A673 (cell line): ENCODE measurements around the gene DENND5B. TPM values are rescaled to one million over a fixed set of nuclear protein-coding genes. Genes with fewer than 3 reads are reported as not detected.

Experiments
- BruUV-seq: library from RNA; stranded (reverse); fragments of 400-500 nt; replicated peaks from 2 replicates; lab custom pipeline; 2021; lab: Mats Ljungman, UMichigan
- CTCF ChIA-PET: fragments of 300-600 bp; sonication (Branson Sonifier 250); formaldehyde crosslinking; loops from one replicate; lab custom pipeline; 2022; ENCODE audit warnings: antibody characterized with exemption; lab: Charles Lee
- POLR2A ChIA-PET: fragments of 300-600 bp; sonication (Branson Sonifier 250); formaldehyde crosslinking; loops from one replicate; lab custom pipeline; 2022; ENCODE audit warnings: antibody characterized with exemption; ENCODE audit not compliant: low non-redundant PET; lab: Charles Lee
- DNase-seq: peaks from one replicate; pipeline ENCODE4 v3.0.0-alpha.2; 2015; ENCODE audit warnings: low spot score
- H3K27ac ChIP-seq: fragments of 200-600 bp; sonication (generic); 2 replicates; pipeline ENCODE4 v1.5.1; 2016; ENCODE audit warnings: mixed run types, low read depth, mild to moderate bottlenecking, mixed read lengths, antibody characterized with exemption, low read length; ENCODE audit not compliant: poor library complexity, severe bottlenecking
- H3K27me3 ChIP-seq: fragments of 200-600 bp; sonication (generic); replicated peaks from 2 replicates; pipeline ENCODE4 v1.6.1; 2017; ENCODE audit warnings: mixed run types, low read depth, mild to moderate bottlenecking, mixed read lengths, antibody characterized with exemption, low read length; ENCODE audit not compliant: insufficient read depth, poor library complexity
- H3K36me3 ChIP-seq: fragments of 200-600 bp; sonication (generic); 2 replicates; pipeline ENCODE4 v1.6.1; 2016; ENCODE audit warnings: mixed run types, mild to moderate bottlenecking, mixed read lengths, antibody characterized with exemption, low read length; ENCODE audit not compliant: insufficient read depth, poor library complexity, severe bottlenecking
- H3K4me1 ChIP-seq: fragments of 200-600 bp; sonication (generic); 2 replicates; pipeline ENCODE4 v1.6.1; 2017; ENCODE audit warnings: mixed run types, mild to moderate bottlenecking, mixed read lengths, antibody characterized with exemption, low read length; ENCODE audit not compliant: insufficient read depth, poor library complexity, severe bottlenecking
- H3K4me3 ChIP-seq: fragments of 200-600 bp; sonication (generic); 2 replicates; pipeline ENCODE4 v1.5.1; 2016; ENCODE audit warnings: low read depth, mixed run types, mild to moderate bottlenecking, mixed read lengths, low read length; ENCODE audit not compliant: poor library complexity, severe bottlenecking
- H3K9me3 ChIP-seq: fragments of 200-600 bp; sonication (generic); 2 replicates; pipeline ENCODE4 v1.6.1; 2016; ENCODE audit warnings: mixed run types, low read depth, mild to moderate bottlenecking, mixed read lengths, antibody characterized with exemption, low read length; ENCODE audit not compliant: poor library complexity, severe bottlenecking
- EZH2 ChIP-seq: fragments of 200-600 bp; sonication (generic); IDR thresholded peaks from 2 replicates; pipeline ENCODE4 v1.6.1; 2017; ENCODE audit warnings: borderline replicate concordance, low read depth, mild to moderate bottlenecking, mixed read lengths, antibody characterized with exemption, low read length; ENCODE audit not compliant: poor library complexity, severe bottlenecking
- intact Hi-C: fragments of 100-400 bp; cut with micrococcal nuclease; formaldehyde crosslinking; loops from one replicate; pipeline ENCODE4 v1.10.0; 2022; ENCODE audit not compliant: unreplicated experiment
- total RNA-seq: library from RNA; stranded (reverse); gene quantifications from 2 replicates; pipeline ENCODE4 v1.2.3, GENCODE V29; 2021
- TF ChIP-seq, protein P1 (sequence below): fragments of 300-800, 200-600 bp; sonication (generic); conservative IDR thresholded peaks from 2 replicates; pipeline ENCODE4 v1.5.1; 2017; ENCODE audit warnings: low read depth, mild to moderate bottlenecking, antibody characterized with exemption, low read length, moderate library complexity, mixed read lengths

The DENND5B gene
- total RNA-seq, 1 experiment from 2014 or later: 7.6 TPM

DNA sequence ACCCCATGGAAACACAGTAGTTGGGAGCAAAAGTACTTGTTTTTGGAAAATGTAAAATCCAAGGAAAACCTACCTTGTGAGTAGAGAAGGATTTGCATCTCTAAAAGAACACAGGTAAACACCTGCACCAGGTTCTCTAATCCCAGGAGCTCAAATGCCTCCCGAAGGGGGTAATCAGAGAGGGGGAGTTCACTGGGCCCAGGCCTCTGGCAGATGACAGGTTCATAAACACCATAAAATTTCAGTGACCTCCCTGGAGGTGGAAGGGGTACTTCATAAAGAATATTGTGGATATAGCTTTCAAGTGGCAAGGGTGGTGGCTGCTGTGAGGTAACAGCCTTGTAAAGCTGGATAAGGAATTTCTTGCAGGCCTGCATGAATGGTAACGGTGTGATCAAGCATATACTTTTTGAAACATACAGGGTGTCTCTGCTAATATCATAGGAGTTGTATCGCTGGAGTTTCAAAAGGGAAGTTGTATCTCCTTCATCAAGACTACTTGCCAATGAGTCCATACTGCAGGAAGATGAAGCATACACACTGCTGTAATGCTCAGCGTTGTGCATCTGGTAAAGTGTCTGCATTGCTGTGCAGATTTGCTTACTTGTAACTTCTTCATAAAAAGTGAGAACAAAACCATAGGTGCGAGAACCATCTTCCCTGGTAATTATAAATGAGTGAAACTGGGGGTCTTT lies 111.3 kb downstream of the DENND5B start:
- no peaks in the 10 kb centered on the region for H3K27me3 ChIP-seq
- H3K9me3 ChIP-seq: no peaks in the 10 kb centered on the region
- H3K36me3 ChIP-seq: no peaks in the 10 kb centered on the region
- intact Hi-C loops: no loop called here
- BruUV-seq: no TSS peak
- POLR2A ChIA-PET: no interaction called here
- H3K4me1 ChIP-seq: no peaks in the 10 kb centered on the region
- no peak for TF ChIP-seq EZH2
- TF ChIP-seq, protein P1, sequence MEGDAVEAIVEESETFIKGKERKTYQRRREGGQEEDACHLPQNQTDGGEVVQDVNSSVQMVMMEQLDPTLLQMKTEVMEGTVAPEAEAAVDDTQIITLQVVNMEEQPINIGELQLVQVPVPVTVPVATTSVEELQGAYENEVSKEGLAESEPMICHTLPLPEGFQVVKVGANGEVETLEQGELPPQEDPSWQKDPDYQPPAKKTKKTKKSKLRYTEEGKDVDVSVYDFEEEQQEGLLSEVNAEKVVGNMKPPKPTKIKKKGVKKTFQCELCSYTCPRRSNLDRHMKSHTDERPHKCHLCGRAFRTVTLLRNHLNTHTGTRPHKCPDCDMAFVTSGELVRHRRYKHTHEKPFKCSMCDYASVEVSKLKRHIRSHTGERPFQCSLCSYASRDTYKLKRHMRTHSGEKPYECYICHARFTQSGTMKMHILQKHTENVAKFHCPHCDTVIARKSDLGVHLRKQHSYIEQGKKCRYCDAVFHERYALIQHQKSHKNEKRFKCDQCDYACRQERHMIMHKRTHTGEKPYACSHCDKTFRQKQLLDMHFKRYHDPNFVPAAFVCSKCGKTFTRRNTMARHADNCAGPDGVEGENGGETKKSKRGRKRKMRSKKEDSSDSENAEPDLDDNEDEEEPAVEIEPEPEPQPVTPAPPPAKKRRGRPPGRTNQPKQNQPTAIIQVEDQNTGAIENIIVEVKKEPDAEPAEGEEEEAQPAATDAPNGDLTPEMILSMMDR: no peak
- no peak overlapping the region for H3K4me3 ChIP-seq
- CTCF ChIA-PET: no interaction called here
- DNase-seq: no peak
- no peak overlapping the region for H3K27ac ChIP-seq

DNA sequence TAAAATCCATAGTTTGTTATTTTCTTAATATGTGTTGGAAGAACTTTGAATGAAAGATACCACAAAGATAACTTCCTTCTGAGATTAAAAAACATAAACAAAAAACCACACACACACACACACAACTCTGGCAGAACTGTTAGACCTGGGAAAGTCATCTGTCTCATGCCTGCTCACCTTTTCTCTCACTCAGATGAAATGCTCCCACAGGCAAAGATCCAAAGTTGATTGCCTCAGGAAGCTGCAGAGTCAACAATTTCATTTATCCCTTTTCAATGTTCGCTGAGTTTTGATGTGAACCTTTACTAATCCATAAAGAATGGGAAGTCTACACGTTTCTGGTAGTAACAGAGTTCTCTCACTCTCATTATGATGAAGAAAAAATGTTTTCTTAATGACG lies 112.0 kb downstream of the DENND5B start:
- Histone ChIP-seq H3K4me1 (no peaks in the 10 kb centered on the region), H3K9me3 (no peaks in the 10 kb centered on the region), H3K4me3 (no peak overlapping the region), H3K36me3 (no peaks in the 10 kb centered on the region), H3K27me3 (no peaks in the 10 kb centered on the region), H3K27ac (no peak overlapping the region)
- TF ChIP-seq EZH2: no peak
- TF ChIP-seq, protein P1: no peak
- intact Hi-C loops: no loop called here
- CTCF ChIA-PET: no interaction called here
- DNase-seq: no peak
- POLR2A ChIA-PET: no interaction called here
- no TSS peak for BruUV-seq

DNA sequence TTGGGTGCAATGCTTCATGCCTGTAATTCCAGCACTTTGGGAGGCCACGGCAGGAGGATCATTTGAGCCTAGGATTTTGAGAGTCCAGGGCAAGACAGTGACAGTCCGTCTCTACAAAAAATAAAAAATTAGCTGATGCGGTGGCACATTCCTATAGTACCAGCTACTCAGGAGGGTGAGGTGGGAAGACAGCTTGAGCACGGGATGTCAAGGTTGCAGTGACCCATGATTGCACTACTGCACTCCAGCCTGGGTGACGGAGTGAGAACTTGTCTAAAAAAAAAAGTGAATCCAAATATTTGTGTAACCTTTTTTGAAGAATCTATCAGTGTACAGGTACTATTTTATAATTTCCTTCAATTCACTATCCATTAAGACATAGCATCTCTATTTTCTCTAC lies 112.5 kb downstream of the DENND5B start:
- TF ChIP-seq, protein P1: no peak
- TF ChIP-seq EZH2: no peak
- no peaks in the 10 kb centered on the region for H3K9me3 ChIP-seq
- no peak for DNase-seq
- intact Hi-C loops: no loop called here
- POLR2A ChIA-PET: no interaction called here
- no peak overlapping the region for H3K27ac ChIP-seq
- CTCF ChIA-PET: no interaction called here
- H3K36me3 ChIP-seq: no peaks in the 10 kb centered on the region
- no TSS peak for BruUV-seq
- H3K27me3 ChIP-seq: no peaks in the 10 kb centered on the region
- no peak overlapping the region for H3K4me3 ChIP-seq
- no peaks in the 10 kb centered on the region for H3K4me1 ChIP-seq
